A549 (cell line): ENCODE measurements around the gene TMEM269.

ENCODE experiments used
- CEBPB ChIP-seq, 2 experiments: fragments of >200 bp in 1 of 2; sonication (Bioruptor Twin) in 1 of 2; formaldehyde crosslinking in 1 of 2; IDR thresholded peaks; 2 replicates each; pipeline ENCODE4 v1.6.1; 2012 to 2016
- NPAS2 ChIP-seq: fragments of 250-450 bp; sonication (Bioruptor Pico); IDR thresholded peaks from 2 replicates; pipeline ENCODE4 v1.8.0; 2022; ENCODE audit warnings: mild to moderate bottlenecking, moderate library complexity, borderline replicate concordance
- TF ChIP-seq, protein P1 (sequence below): fragments of >200 bp; sonication (Bioruptor Twin); formaldehyde crosslinking; IDR thresholded peaks from 3 replicates; pipeline ENCODE4 v1.5.1; 2016

DNA sequence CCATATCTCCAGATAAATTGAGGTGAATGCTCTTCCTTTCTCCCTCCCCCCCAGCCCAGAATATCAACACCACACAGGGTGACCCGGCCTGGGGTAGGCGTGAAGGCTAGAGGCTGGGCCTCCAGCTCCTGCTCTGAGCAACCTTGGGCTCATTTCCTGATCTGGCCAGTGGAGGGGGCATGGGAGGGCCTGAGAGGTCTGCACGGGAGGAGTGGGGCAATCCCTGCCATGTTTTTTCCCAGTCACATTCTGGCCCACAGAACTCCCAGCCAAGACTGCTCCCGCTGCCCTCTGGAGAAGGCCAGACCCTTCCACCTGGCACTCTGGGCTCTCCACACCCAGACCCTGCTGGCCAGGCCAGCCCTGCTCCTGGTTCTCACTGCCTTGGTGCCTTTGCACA is 48.6 kb upstream of the TMEM269 start:
- TF ChIP-seq, protein P1, sequence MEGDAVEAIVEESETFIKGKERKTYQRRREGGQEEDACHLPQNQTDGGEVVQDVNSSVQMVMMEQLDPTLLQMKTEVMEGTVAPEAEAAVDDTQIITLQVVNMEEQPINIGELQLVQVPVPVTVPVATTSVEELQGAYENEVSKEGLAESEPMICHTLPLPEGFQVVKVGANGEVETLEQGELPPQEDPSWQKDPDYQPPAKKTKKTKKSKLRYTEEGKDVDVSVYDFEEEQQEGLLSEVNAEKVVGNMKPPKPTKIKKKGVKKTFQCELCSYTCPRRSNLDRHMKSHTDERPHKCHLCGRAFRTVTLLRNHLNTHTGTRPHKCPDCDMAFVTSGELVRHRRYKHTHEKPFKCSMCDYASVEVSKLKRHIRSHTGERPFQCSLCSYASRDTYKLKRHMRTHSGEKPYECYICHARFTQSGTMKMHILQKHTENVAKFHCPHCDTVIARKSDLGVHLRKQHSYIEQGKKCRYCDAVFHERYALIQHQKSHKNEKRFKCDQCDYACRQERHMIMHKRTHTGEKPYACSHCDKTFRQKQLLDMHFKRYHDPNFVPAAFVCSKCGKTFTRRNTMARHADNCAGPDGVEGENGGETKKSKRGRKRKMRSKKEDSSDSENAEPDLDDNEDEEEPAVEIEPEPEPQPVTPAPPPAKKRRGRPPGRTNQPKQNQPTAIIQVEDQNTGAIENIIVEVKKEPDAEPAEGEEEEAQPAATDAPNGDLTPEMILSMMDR, result no peak
- TF ChIP-seq CEBPB (IDR thresholded peaks at IDR 0.05), result no peak
- TF ChIP-seq NPAS2, result no peak
